Prostate gland (tissue), 2 donors: ENCODE measurements around the gene NDOR1.

Source experiments
- POLR2A ChIP-seq: fragments of 450-650 bp; IDR thresholded peaks from one replicate; pipeline ENCODE4 v1.6.1; 2016; ENCODE audit warnings: antibody characterized with exemption, mild to moderate bottlenecking
- POLR2AphosphoS5 ChIP-seq: sonication (generic); formaldehyde crosslinking; IDR thresholded peaks from one replicate; pipeline ENCODE4 v1.6.1; 2017; ENCODE audit warnings: antibody characterized with exemption
- TF ChIP-seq, protein P1 (sequence below), 4 experiments: fragments of 200-600 bp in 2 of 4; fragments of 450-650 bp in 2 of 4; sonication (generic) in 2 of 4; IDR thresholded peaks; 1 replicate in 3 of 4; 2 replicates in 1 of 4; pipeline ENCODE4 v1.5.1; 2016 to 2019; ENCODE audit warnings: antibody characterized with exemption in 4 of 4, mild to moderate bottlenecking in 2 of 4, moderate library complexity in 2 of 4

DNA sequence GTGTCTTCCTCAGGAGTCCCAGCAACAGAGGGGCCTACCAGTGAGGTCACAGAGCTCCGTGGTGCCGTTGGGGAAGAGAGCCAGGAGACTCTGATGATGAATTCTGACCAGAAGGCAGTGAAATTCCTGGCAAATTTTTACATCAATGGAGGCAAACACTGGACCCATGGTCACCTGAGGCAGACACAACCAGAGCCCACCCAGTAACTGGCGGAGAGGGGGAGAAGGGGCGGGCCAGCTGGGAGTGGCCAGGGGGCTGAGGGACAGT, 45.6 kb downstream of the NDOR1 start, which contains the start of gene STPG3:
- TF ChIP-seq POLR2A (no peak), POLR2AphosphoS5 (no peak)
- TF ChIP-seq, protein P1, sequence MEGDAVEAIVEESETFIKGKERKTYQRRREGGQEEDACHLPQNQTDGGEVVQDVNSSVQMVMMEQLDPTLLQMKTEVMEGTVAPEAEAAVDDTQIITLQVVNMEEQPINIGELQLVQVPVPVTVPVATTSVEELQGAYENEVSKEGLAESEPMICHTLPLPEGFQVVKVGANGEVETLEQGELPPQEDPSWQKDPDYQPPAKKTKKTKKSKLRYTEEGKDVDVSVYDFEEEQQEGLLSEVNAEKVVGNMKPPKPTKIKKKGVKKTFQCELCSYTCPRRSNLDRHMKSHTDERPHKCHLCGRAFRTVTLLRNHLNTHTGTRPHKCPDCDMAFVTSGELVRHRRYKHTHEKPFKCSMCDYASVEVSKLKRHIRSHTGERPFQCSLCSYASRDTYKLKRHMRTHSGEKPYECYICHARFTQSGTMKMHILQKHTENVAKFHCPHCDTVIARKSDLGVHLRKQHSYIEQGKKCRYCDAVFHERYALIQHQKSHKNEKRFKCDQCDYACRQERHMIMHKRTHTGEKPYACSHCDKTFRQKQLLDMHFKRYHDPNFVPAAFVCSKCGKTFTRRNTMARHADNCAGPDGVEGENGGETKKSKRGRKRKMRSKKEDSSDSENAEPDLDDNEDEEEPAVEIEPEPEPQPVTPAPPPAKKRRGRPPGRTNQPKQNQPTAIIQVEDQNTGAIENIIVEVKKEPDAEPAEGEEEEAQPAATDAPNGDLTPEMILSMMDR (IDR thresholded peaks at IDR 0.05): no peak
